Stimulated activated CD8-positive, alpha-beta memory T cell treated with anti-CD3 and anti-CD28 coated beads, Interleukin-4, amount 100 ng/mL, for 1 hour (primary cell): ENCODE results near the gene NSD1.
"Not testable (repeated sequence)": the region's sequence is repeated elsewhere in the genome, so short reads cannot be mapped to it uniquely, and the experiment has no call there.

ENCODE experiments used
- DNase-seq, 2 donors: peaks; one replicate each; pipeline ENCODE4 v3.0.0-alpha.2; 2020; ENCODE audit warnings: low read depth in 2 of 2, low spot score in 1 of 2

The NSD1 gene

GRCh38 chr5:177339107-177339638 is 205.6 kb downstream of the NSD1 start:
- DNase-seq: no peak

- not testable (repeated sequence) for DNase-seq
These were observed 209.4 kb downstream of the NSD1 start for GRCh38 chr5:177343000-177343399.

GRCh38 chr5:177343777-177344176 is 210.2 kb downstream of the NSD1 start:
- no peak for DNase-seq

- DNase-seq: no peak
These were observed 211.3 kb downstream of the NSD1 start for GRCh38 chr5:177344891-177345290.

GRCh38 chr5:177346820-177347219 is 213.2 kb downstream of the NSD1 start:
- DNase-seq: no peak

- no peak for DNase-seq
These were observed 214.1 kb downstream of the NSD1 start for GRCh38 chr5:177347699-177348098.

GRCh38 chr5:177349362-177349647 is 215.7 kb downstream of the NSD1 start:
- DNase-seq: no peak

- no peak for DNase-seq
These were observed 216.2 kb downstream of the NSD1 start for GRCh38 chr5:177349762-177350161.
